HG03045 (cell line): Measurements from ENCODE around the gene GBGT1.
"Not testable (repeated sequence)": the region's sequence is repeated elsewhere in the genome, so short reads cannot be mapped to it uniquely, and the experiment has no call there.

Experiments used
- ATAC-seq: cut with Tn5 transposase; IDR thresholded peaks from one replicate; pipeline ENCODE4 v1.9.1; 2021; ENCODE audit warnings: mild to moderate bottlenecking, moderate library complexity; ENCODE audit not compliant: unreplicated experiment

GBGT1 gene

GRCh38 chr9:133163504-133164172 lies at the start of gene GBGT1:
Gene GBGT1, minus strand, starts transcription at chr9:133163914. Its CDS starts 1,502 bp downstream, at chr9:133162412.
- no peak for ATAC-seq

GRCh38 chr9:133210609-133211008 lies 46.9 kb upstream of the GBGT1 start:
- ATAC-seq, result no peak

GRCh38 chr9:133210202-133210532 lies 46.5 kb upstream of the GBGT1 start:
- ATAC-seq, result no peak

- ATAC-seq, result not testable (repeated sequence)
These were observed 45.9 kb upstream of the GBGT1 start for GRCh38 chr9:133209327-133210201.

GRCh38 chr9:133208880-133209300 lies 45.2 kb upstream of the GBGT1 start, which contains the start of gene OBP2B:
Gene OBP2B, minus strand, starts transcription at chr9:133209250. Its CDS starts 51 bp downstream, at chr9:133209199.
- ATAC-seq, result not testable (repeated sequence)

- ATAC-seq, result not testable (repeated sequence)
These were observed 44.6 kb upstream of the GBGT1 start for GRCh38 chr9:133208171-133208879.

- no peak for ATAC-seq
These were observed 43.9 kb upstream of the GBGT1 start for GRCh38 chr9:133207540-133208170.

- ATAC-seq, result no peak
These were observed 43.4 kb upstream of the GBGT1 start for GRCh38 chr9:133207021-133207531.

DNA sequence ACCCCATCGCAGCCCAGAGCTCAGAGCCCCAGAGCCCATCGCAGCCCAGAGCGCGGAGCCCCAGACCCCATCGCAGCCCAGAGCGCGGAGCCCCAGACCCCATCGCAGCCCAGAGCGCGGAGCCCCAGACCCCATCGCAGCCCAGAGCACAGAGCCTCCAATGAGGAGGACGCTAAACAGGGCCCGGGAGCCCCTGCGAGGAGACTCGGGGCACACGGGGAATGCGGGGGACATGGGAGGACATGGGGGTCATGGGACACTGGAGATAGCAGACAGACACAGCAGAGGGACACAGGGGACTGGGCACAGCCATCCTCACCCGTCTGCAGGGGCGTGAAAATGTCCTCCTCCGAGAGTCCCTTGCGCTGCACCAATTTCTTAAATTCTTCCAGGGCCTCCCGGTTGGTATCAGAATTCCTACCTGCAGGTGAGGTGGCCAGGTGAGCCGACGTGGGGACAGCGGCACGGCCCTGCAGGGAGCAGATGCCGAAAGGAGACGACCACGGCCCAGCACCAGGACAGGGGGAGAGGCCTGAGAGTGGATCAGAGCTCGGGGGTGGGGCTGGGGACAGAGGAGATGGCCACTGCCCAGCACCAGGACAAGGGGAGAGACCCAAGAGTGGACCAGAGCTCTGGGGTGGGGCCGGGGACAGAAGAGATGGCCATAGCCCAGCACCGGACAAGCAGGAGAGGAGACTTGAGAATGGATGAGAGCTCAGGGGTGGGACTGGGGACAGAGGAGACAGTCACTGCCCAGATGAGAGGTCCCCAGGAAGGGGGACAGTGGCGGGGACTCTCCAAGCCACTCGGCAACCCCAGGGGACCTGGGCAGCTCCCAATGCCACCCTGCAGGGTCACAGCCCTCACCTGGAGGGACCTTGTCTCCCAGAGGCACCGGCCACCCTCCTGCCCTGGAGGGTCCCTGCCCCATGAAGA lies 42.5 kb upstream of the GBGT1 start:
- ATAC-seq, result no peak

DNA sequence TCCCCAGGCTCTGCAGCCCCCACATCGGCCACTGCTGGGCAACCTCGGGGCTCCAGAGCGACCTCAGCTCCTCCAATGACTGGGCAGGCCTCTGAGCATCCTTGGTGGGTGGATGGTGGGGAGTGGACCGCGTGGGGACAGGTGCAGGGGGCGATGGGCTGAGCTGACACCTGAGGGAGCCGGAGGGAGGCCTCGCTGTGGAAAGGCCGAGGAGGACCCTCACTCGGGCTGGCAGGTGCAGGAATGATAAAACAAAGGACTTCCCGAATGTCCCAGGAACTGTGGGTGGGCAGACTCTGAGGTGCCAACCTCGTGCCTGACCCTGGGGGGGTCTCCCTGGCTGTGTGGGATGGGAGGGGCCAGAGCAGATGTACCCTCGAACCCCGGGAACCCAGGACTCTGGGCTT lies 41.8 kb upstream of the GBGT1 start:
- not testable (repeated sequence) for ATAC-seq

DNA sequence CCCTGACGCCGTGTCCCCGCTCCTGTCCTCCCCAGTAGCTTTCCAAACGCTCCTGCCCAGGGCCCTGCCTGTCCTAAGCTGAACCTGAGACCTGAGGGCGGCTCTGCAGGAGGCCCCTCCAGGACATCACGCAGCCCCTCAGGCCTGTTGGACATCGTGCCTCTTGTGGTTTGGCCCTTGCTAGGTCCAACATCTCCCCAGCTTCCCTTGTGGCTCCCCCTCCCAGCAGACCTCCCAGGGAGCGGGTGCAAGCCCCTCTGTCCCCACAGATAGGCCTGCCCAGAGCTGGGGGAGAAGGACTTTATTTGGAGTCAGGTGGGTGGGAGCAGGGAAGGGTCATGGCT lies 41.3 kb upstream of the GBGT1 start:
- no peak for ATAC-seq

GRCh38 chr9:133204335-133204992 lies 40.8 kb upstream of the GBGT1 start:
- ATAC-seq, result no peak

DNA sequence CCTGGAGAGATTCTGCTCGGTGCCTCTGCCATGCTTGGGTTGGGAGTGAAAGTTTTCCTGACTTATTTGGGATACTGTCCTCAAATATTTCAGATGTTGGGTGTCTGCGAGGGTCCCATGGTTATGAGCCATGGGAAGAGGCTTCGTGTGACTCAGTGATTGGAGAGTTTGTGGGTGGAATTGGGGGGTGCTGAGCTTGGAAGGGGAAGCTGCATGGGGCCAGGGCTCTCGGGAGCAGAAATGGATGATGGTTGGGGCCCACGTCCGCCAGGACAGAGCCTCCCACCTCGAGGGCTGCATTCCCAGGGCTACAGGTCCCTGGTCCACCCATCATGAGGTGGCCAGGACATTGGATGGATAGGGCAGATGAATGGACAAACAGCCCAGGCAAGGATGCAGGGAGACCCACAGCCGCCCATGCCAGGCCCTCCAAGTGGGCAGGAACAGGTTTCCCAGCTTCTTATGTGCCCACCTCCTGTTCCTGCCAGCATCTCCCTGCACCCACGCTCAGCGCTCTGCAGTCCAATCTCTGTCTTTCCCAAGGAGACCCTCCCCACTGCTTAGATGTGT lies 39.9 kb upstream of the GBGT1 start:
- ATAC-seq, result no peak

DNA sequence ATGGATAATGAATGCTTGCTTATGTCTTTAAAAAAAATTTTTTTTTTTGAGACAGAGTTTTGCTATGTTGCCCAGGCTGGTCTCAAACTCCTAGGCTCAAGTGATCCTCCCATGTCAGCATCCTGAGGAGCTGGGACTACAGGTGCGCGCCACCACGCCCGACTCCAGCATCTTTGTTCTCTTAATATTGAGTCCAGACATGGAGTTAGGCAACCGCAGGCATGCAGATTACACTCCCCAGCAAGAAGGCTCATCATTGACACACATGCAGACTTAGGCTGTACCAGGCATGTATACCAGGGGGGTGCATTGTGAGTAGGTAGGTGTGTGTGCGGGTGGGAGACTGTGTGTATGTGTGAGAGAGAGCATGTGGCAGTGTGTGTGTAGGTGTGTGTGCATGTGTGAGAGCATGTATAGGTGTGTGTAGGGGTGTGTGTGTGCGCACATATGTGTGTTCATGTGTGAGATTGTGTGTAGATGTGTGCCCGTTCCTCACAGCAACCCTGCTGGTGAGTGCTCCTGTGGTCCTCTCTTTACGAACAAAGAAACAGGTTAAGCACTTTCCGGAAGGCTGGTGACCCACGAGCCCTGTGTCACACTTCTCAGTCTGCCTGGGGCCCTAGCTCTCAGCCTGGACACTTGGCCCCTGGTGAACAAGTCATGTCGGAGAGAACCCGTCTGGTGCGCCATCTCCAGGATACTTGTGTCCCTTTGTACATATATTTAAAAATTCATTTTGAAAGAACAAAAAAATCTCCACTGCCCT lies 39.2 kb upstream of the GBGT1 start:
- ATAC-seq, result no peak

- ATAC-seq, result no peak
These were observed 38.4 kb upstream of the GBGT1 start for GRCh38 chr9:133202145-133202513.

DNA sequence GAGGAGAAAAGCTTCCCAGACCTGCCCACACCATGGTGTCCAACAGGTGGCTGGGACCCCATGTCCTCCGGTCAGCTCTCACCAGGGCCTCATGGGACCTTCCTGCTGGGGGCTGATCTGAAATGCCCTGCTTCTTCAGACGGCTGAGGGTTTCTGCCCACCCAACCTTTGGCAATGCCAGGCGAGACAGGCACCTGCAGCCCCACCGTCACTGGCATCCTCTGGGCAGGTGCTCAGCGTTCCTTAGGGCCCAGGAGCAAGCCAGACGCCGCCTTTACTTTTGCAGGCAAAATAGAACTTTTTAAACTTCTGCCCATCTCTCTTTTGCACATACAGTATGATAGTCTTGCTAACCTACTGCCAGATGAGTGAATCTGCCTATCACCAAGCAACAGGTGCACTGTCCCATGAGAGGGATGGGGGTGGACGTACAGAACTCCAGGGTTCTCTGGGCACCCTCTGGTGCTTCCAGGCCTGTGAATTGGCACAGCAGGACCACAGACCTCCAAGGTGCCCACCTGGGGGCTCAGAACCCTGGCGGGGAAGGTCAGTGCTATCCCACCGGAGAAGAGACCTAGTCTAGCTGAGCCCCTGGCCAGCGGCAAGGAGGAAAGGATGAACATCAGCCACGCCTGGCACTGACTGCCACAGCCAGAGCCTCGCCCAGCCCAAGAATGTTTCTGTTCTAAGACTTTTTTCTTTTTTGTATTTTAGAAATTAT lies 37.9 kb upstream of the GBGT1 start:
- no peak for ATAC-seq

- ATAC-seq, result no peak
These were observed 36.9 kb upstream of the GBGT1 start for GRCh38 chr9:133200631-133201030.
